B cell (primary cell): ENCODE measurements around the gene MDK. TPM values are rescaled to one million over a fixed set of nuclear protein-coding genes. Genes with fewer than 3 reads are reported as not detected.

Experiments used
- ATAC-seq: fragments of 200-7000 bp; cut with Tn5 transposase; one replicate; pipeline ENCODE4 v1.10.0; 2021; ENCODE audit warnings: low read depth, mild to moderate bottlenecking, moderate number of reproducible peaks, moderate library complexity
- CTCF ChIA-PET: fragments of 350-600 bp; sonication (Branson Sonifier 250); formaldehyde crosslinking; loops from one replicate; lab custom pipeline; 2021; ENCODE audit warnings: antibody characterized with exemption, inconsistent platforms; lab: Charles Lee
- POLR2A ChIA-PET: fragments of 350-600 bp; sonication (Branson Sonifier 250); formaldehyde crosslinking; loops from one replicate; lab custom pipeline; 2021; ENCODE audit warnings: antibody characterized with exemption; lab: Charles Lee
- DNase-seq: peaks from one replicate; pipeline ENCODE4 v3.0.0; 2013
- H2AFZ ChIP-seq: 2 replicates; pipeline ENCODE4 v1.6.1; 2012; ENCODE audit warnings: mild to moderate bottlenecking, low read depth, low read length; ENCODE audit not compliant: insufficient read depth, poor library complexity, severe bottlenecking
- H3K27ac ChIP-seq, 2 donors: 1 replicate in 1 of 2; 2 replicates in 1 of 2; pipeline ENCODE4 v1.5.1; 2012 to 2013; ENCODE audit warnings: low read length in 2 of 2, mild to moderate bottlenecking in 2 of 2, moderate library complexity in 1 of 2
- H3K27me3 ChIP-seq, 4 experiments: fragments of 200-600 bp in 1 of 4; sonication (generic) in 1 of 4; replicated peaks in 1 of 4; 1 replicate in 2 of 4; 2 replicates in 2 of 4; pipeline versions ENCODE4 v1.6.1 to v1.7.0; 2013 to 2016; ENCODE audit warnings: low read length in 3 of 4, mild to moderate bottlenecking in 2 of 4, mixed read lengths in 1 of 4, moderate library complexity in 1 of 4; ENCODE audit not compliant: insufficient read depth in 4 of 4, control insufficient read depth in 3 of 4; ENCODE audit errors: control extremely low read depth in 1 of 4
- H3K36me3 ChIP-seq, 2 experiments: replicated peaks in 1 of 2; 1 replicate in 1 of 2; 2 replicates in 1 of 2; pipeline versions ENCODE4 v1.6.1 to v1.7.1; 2013; ENCODE audit warnings: low read length in 1 of 2; ENCODE audit not compliant: insufficient read depth in 2 of 2, control insufficient read depth in 1 of 2; ENCODE audit errors: control extremely low read depth in 1 of 2, extremely low read depth in 1 of 2
- H3K4me1 ChIP-seq, 2 donors: fragments of 200-600 bp in 1 of 2; sonication (generic) in 1 of 2; 1 replicate in 1 of 2; 2 replicates in 1 of 2; pipeline versions ENCODE4 v1.5.1 to v1.6.1; 2013 to 2017; ENCODE audit warnings: low read length in 2 of 2; ENCODE audit not compliant: control insufficient read depth in 2 of 2, insufficient read depth in 2 of 2
- H3K4me2 ChIP-seq: replicated peaks from 2 replicates; pipeline ENCODE3; 2012; ENCODE audit warnings: mild to moderate bottlenecking, low read depth, low read length; ENCODE audit not compliant: poor library complexity, severe bottlenecking
- H3K4me3 ChIP-seq, 5 experiments: fragments of 200-600 bp in 1 of 5; sonication (generic) in 1 of 5; 1 replicate in 3 of 5; 2 replicates in 2 of 5; pipeline versions ENCODE4 v1.5.1 to v1.7.0; 2011 to 2016; ENCODE audit warnings: low read length in 4 of 5, mild to moderate bottlenecking in 4 of 5, low read depth in 2 of 5, control low read depth in 1 of 5, moderate library complexity in 1 of 5; ENCODE audit not compliant: insufficient read depth in 1 of 5; ENCODE audit errors: control extremely low read depth in 1 of 5, extremely low read depth in 1 of 5
- H3K79me2 ChIP-seq: fragments of 200-600 bp; sonication (generic); one replicate; pipeline ENCODE4 v1.6.0; 2016; ENCODE audit warnings: low read length; ENCODE audit not compliant: control insufficient read depth, insufficient read depth
- H3K9ac ChIP-seq: fragments of 200-600 bp; sonication (generic); 2 replicates; pipeline ENCODE4 v1.6.1; 2017; ENCODE audit warnings: mild to moderate bottlenecking, low read length, moderate library complexity
- H3K9me3 ChIP-seq, 3 donors: one replicate each; pipeline versions ENCODE4 v1.6.1 to v1.7.1; 2013; ENCODE audit warnings: low read length in 2 of 3; ENCODE audit not compliant: control insufficient read depth in 2 of 3, insufficient read depth in 1 of 3; ENCODE audit errors: control extremely low read depth in 1 of 3
- H4K20me1 ChIP-seq: 2 replicates; pipeline ENCODE4 v1.6.0; 2012; ENCODE audit warnings: mild to moderate bottlenecking, low read length; ENCODE audit not compliant: insufficient read depth, control insufficient read depth, poor library complexity, severe bottlenecking
- H3K27ac Mint-ChIP-seq: one replicate; pipeline ENCODE4 v1.8.0; 2021; ENCODE audit warnings: mixed read lengths
- H3K27me3 Mint-ChIP-seq: one replicate; pipeline ENCODE4 v1.8.0; 2021; ENCODE audit warnings: mixed read lengths
- H3K4me1 Mint-ChIP-seq: one replicate; pipeline ENCODE4 v1.8.0; 2021; ENCODE audit warnings: mixed read lengths
- H3K4me3 Mint-ChIP-seq: one replicate; pipeline ENCODE4 v1.8.0; 2021; ENCODE audit warnings: mixed read lengths
- H3K9me3 Mint-ChIP-seq: one replicate; pipeline ENCODE4 v1.8.0; 2022; ENCODE audit warnings: mixed read lengths; ENCODE audit not compliant: insufficient read depth
- EZH2 ChIP-seq: IDR thresholded peaks from 2 replicates; pipeline ENCODE4 v1.6.1; 2012; ENCODE audit warnings: borderline replicate concordance, low read depth, mild to moderate bottlenecking, moderate library complexity, low read length; ENCODE audit not compliant: insufficient read depth, poor library complexity, severe bottlenecking
- WGBS: methylation state at CpG from one replicate; pipeline ENCODE4 v1.1.5; 2013; ENCODE audit warnings: missing lambda C conversion rate; ENCODE audit not compliant: insufficient coverage; 5-methylcytosine and 5-hydroxymethylcytosine counted together
- intact Hi-C: fragments of 100-400 bp; cut with micrococcal nuclease; formaldehyde crosslinking; loops from one replicate; pipeline ENCODE4 v1.10.0; 2022
- polyA plus RNA-seq: library from polyadenylated mRNA; depleted of rRNA; stranded (reverse); fragments of >200 nt; gene quantifications from 2 replicates; pipeline ENCODE4 v1.2.3, GENCODE V29; 2012
- total RNA-seq, 2 donors: library from RNA; stranded (reverse); fragments of 120-200 nt in 1 of 2; gene quantifications; 1 replicate in 1 of 2; 2 replicates in 1 of 2; pipeline versions ENCODE4 v1.2.3 to v1.2.4, GENCODE V29; 2013 to 2022
- TF ChIP-seq, protein P1 (sequence below): fragments of 200-600 bp; IDR thresholded peaks from one replicate; pipeline ENCODE4 v1.8.0; 2022; ENCODE audit warnings: antibody characterized with exemption, mild to moderate bottlenecking

Gene MDK
- total and polyA plus RNA-seq, 2 donors (not counting 1 experiment from before 2014, with no cell fraction given) = 1.5 to 2.6 TPM

- Mint-ChIP-seq H3K27ac (no peak overlapping the region), H3K4me1 (no peaks in the 10 kb centered on the region), H3K4me3 (no peak overlapping the region), H3K27me3 (no peaks in the 10 kb centered on the region), H3K9me3 (no peaks in the 10 kb centered on the region)
- Histone ChIP-seq H2AFZ (no peak overlapping the region), H3K4me2 (no peak overlapping the region), H3K9ac (no peak overlapping the region), H3K27me3 (no peaks in the 10 kb centered on the region), H4K20me1 (peaks cover 4% of the 10 kb centered on the region), H3K9me3 (no peaks in the 10 kb centered on the region), H3K36me3 (peaks cover 0 to 40% of the 10 kb centered on the region in 2 experiments), H3K79me2 (no peaks in the 10 kb centered on the region), H3K4me1 (no peaks in the 10 kb centered on the region), H3K4me3 (no peak overlapping the region), H3K27ac (no peak overlapping the region)
- no peak for TF ChIP-seq EZH2
- TF ChIP-seq, protein P1, sequence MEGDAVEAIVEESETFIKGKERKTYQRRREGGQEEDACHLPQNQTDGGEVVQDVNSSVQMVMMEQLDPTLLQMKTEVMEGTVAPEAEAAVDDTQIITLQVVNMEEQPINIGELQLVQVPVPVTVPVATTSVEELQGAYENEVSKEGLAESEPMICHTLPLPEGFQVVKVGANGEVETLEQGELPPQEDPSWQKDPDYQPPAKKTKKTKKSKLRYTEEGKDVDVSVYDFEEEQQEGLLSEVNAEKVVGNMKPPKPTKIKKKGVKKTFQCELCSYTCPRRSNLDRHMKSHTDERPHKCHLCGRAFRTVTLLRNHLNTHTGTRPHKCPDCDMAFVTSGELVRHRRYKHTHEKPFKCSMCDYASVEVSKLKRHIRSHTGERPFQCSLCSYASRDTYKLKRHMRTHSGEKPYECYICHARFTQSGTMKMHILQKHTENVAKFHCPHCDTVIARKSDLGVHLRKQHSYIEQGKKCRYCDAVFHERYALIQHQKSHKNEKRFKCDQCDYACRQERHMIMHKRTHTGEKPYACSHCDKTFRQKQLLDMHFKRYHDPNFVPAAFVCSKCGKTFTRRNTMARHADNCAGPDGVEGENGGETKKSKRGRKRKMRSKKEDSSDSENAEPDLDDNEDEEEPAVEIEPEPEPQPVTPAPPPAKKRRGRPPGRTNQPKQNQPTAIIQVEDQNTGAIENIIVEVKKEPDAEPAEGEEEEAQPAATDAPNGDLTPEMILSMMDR = no peak
- WGBS = 95% methylated on average over 9 of the region's 9 CpGs
- intact Hi-C loops = no loop called here
- POLR2A ChIA-PET = no interaction called here
- no peak for DNase-seq
- no peak for ATAC-seq
- CTCF ChIA-PET = no interaction called here
Observed at GRCh38 chr11:46427364-46427763, 45.9 kb downstream of the MDK start.

GRCh38 chr11:46429717-46430116, 48.2 kb downstream of the MDK start:
- Histone ChIP-seq H3K27me3 (no peaks in the 10 kb centered on the region), H3K4me3 (no peak overlapping the region), H3K4me2 (no peak overlapping the region), H3K36me3 (peaks cover 0 to 50% of the 10 kb centered on the region in 2 experiments), H2AFZ (no peak overlapping the region), H3K27ac (no peak overlapping the region), H3K9me3 (no peaks in the 10 kb centered on the region), H3K9ac (no peak overlapping the region), H3K4me1 (no peaks in the 10 kb centered on the region), H4K20me1 (peaks cover 5% of the 10 kb centered on the region), H3K79me2 (no peaks in the 10 kb centered on the region)
- ATAC-seq (no peak), DNase-seq (no peak)
- Mint-ChIP-seq H3K4me3 (no peak overlapping the region), H3K27ac (no peak overlapping the region), H3K4me1 (no peaks in the 10 kb centered on the region), H3K9me3 (no peaks in the 10 kb centered on the region), H3K27me3 (no peaks in the 10 kb centered on the region)
- CTCF ChIA-PET = no interaction called here
- intact Hi-C loops = no loop called here
- WGBS = no CpG with 5 or more reads among the region's 3 CpGs
- TF ChIP-seq, protein P1 = no peak
- no peak for TF ChIP-seq EZH2
- POLR2A ChIA-PET = no interaction called here
